Coronary artery (tissue), 2 donors: ENCODE measurements around the gene SLC39A6.

Source experiments
- DNase-seq: peaks from one replicate; pipeline ENCODE4 v3.0.0-alpha.2; 2017; ENCODE audit warnings: low spot score
- H3K27ac ChIP-seq, 2 donors: fragments of 200-600 bp; sonication (generic); one replicate each; pipeline ENCODE4 v1.5.1; 2016 to 2019
- H3K4me3 ChIP-seq: fragments of 200-600 bp; sonication (generic); 2 replicates; pipeline ENCODE4 v1.5.1; 2016; ENCODE audit warnings: mild to moderate bottlenecking, moderate library complexity
- TF ChIP-seq, protein P1 (sequence below): fragments of 200-600 bp; sonication (generic); IDR thresholded peaks from one replicate; pipeline ENCODE4 v1.5.1; 2019; ENCODE audit warnings: antibody characterized with exemption

SLC39A6 gene

DNA sequence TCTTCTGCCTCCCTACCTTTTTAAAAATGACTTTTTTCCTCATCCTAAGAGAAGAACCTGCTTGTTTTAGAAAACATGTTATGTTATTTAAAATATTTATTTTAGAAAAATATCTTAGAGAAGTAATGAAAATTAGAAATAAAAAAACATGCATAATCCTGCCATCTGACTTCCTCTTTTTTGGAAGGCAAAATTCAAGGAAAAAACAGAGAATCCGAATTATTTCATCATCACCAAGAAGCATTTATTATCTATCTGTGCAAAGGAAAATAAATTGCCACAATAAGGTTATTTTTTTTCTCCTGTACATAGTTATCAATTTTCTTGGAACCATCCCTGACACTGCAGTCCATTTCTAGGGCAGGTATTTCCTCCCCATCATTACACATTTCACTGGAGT, 14.4 kb downstream of the SLC39A6 start:
- no peak for DNase-seq
- no peak overlapping the region for H3K27ac ChIP-seq
- no peak overlapping the region for H3K4me3 ChIP-seq
- TF ChIP-seq, protein P1, sequence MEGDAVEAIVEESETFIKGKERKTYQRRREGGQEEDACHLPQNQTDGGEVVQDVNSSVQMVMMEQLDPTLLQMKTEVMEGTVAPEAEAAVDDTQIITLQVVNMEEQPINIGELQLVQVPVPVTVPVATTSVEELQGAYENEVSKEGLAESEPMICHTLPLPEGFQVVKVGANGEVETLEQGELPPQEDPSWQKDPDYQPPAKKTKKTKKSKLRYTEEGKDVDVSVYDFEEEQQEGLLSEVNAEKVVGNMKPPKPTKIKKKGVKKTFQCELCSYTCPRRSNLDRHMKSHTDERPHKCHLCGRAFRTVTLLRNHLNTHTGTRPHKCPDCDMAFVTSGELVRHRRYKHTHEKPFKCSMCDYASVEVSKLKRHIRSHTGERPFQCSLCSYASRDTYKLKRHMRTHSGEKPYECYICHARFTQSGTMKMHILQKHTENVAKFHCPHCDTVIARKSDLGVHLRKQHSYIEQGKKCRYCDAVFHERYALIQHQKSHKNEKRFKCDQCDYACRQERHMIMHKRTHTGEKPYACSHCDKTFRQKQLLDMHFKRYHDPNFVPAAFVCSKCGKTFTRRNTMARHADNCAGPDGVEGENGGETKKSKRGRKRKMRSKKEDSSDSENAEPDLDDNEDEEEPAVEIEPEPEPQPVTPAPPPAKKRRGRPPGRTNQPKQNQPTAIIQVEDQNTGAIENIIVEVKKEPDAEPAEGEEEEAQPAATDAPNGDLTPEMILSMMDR, result no peak

DNA sequence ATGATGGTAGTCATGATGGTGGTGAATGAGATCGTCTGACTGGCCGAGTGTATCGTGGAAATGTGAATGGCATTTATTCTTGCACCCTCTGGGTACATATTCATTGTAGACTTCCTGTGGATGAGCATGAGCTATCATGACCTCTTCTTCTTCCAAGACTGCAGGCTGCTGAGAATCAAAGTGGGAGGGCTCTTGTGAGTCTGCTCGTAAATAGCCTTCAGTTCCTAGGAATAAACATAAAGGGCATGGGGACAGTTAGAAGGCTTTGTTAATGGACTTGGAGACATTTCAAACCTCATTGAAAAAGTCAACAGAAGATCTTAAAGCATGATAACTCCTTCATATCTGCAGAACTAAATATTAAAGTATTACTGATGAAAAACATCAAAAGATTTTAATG, 14.9 kb downstream of the SLC39A6 start:
- TF ChIP-seq, protein P1, result no peak
- DNase-seq, result no peak
- Histone ChIP-seq H3K27ac (no peak overlapping the region), H3K4me3 (no peak overlapping the region)

DNA sequence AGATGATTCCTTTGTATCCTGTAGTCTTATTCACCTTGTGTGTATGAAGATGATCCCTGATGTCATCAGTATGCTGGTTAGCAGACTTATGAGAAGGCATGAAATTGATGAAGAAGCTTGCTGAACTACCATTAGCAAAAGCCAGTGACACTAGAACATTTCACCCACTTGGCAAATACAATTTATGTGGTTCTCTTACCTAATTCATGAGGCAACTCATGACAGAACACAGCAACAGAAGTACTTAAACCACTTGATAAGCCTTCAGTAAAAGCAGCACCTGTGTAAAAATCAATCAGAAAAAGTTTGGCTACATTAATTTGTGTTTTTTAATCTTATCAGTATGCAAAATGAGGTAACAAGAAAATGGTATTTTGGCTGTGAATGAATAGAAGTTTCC, 16.8 kb downstream of the SLC39A6 start:
- TF ChIP-seq, protein P1, result no peak
- DNase-seq, result no peak
- Histone ChIP-seq H3K27ac (no peak overlapping the region), H3K4me3 (no peak overlapping the region)

DNA sequence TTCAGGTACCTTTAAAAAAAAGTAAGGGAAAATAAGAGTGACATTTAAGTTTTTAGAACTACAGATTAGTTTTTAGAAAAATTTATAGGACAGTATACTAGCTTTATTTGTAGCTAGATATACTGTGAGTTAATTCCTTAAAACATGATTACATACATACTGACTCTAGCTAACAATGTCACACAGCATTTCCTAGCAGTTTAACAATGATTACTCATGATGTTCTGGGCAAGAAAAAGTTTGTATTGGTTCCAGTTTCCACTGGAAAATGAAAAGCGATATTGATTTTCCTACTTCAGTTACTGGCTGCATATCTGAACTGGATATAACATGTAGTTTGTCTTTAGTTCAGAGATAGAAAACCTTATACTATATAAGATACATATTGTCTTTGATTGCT, 19.4 kb downstream of the SLC39A6 start:
- TF ChIP-seq, protein P1, result no peak
- Histone ChIP-seq H3K27ac (no peak overlapping the region), H3K4me3 (no peak overlapping the region)
- no peak for DNase-seq

DNA sequence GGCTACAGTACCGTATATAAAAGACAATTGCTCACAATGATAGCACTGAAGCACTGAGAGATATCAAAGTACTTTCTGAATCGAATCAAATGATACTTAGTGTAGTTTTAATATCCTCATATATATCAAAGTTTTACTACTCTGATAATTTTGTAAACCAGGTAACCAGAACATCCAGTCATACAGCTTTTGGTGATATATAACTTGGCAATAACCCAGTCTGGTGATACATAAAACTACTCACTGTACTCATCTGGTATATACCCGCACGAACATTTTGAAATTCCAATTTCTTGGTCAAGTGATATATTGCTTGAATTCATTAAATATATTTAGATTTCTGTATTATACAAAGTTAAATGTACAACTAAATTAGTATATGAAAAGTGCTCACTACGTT, 20.5 kb downstream of the SLC39A6 start:
- TF ChIP-seq, protein P1, result no peak
- no peak overlapping the region for H3K27ac ChIP-seq
- no peak overlapping the region for H3K4me3 ChIP-seq
- no peak for DNase-seq

DNA sequence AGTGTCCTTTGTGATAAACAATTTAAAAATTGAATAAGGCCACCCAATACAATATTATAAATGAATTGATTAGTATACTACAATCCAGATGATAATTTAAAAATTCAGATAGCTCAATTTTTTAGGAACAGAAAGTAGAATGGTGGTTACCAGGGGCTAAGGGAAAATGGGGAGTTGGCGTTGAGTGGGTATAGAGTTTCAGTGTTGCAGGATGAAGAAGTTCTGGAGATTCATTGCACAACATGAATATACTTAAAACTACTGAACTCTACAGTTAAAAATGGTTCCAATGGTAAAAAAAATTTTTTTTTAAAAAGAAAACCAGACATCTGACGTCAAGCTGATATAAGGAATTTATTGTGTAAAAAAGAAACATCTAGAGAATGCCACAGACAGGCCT, 20.9 kb downstream of the SLC39A6 start:
- no peak for DNase-seq
- no peak overlapping the region for H3K4me3 ChIP-seq
- no peak overlapping the region for H3K27ac ChIP-seq
- TF ChIP-seq, protein P1, result no peak

DNA sequence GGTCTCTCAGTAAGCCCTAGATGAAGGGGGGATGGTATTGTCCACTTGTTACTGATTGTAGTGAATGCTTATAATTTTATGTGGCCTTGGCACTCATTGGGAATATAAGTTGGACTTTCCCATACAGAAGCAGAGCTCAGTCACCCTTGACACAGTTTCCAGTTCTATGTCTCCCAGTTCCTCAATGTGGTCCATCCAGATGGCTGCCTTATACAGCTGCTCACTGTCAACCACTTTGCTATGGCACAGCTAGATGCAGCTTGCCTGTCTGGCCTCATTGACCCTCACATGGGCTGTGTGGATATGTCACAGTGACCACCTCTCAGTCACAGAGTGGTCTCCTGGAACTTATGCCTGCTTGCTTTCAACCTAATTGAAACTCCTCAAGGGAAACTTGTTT, 21.7 kb downstream of the SLC39A6 start:
- TF ChIP-seq, protein P1, result no peak
- Histone ChIP-seq H3K4me3 (no peak overlapping the region), H3K27ac (no peak overlapping the region)
- DNase-seq, result no peak
